Measurements from ENCODE around the gene STT3A.

GRCh38 chr11:125554038-125554437 lies 38.6 kb upstream of the STT3A start:
- no peak for TF ChIP-seq CTCF (IDR thresholded peaks at IDR 0.05)
- TF ChIP-seq POLR2A (IDR thresholded peaks at IDR 0.05), result no peak

Measured in testis (tissue), 2 donors.